WI38 (cell line): Measurements from ENCODE around the gene OR2A25.

Experiments used
- H3K4me3 ChIP-seq: 2 replicates; pipeline ENCODE4 v1.5.1; 2011; ENCODE audit warnings: low read depth, mild to moderate bottlenecking, control low read depth, low read length
- CTCF ChIP-seq: IDR thresholded peaks from 2 replicates; pipeline ENCODE4 v1.5.1; 2012; ENCODE audit warnings: low read depth, mild to moderate bottlenecking, control low read depth, low read length

Gene OR2A25

GRCh38 chr7:144027974-144028373 is 41.6 kb upstream of the OR2A25 start:
- TF ChIP-seq CTCF: no peak
- H3K4me3 ChIP-seq: no peak overlapping the region

- no peak overlapping the region for H3K4me3 ChIP-seq
- no peak for TF ChIP-seq CTCF
Measured at GRCh38 chr7:144028547-144028946, 41.1 kb upstream of the OR2A25 start.

- TF ChIP-seq CTCF: no peak
- no peak overlapping the region for H3K4me3 ChIP-seq
Measured at GRCh38 chr7:144032516-144032915, 37.1 kb upstream of the OR2A25 start.

GRCh38 chr7:144032985-144033709 is 36.5 kb upstream of the OR2A25 start:
- TF ChIP-seq CTCF: no peak
- no peak overlapping the region for H3K4me3 ChIP-seq

- TF ChIP-seq CTCF: no peak
- H3K4me3 ChIP-seq: no peak overlapping the region
Measured at GRCh38 chr7:144035385-144035784, 34.2 kb upstream of the OR2A25 start.

GRCh38 chr7:144036302-144036885 is 33.2 kb upstream of the OR2A25 start:
- TF ChIP-seq CTCF: no peak
- H3K4me3 ChIP-seq: no peak overlapping the region

GRCh38 chr7:144037414-144038035 is 32.1 kb upstream of the OR2A25 start:
- no peak overlapping the region for H3K4me3 ChIP-seq
- TF ChIP-seq CTCF: no peak
